Nephron progenitor cell (in vitro differentiated cells): ENCODE results near the gene UBE2E3.

Experiments used
- DNase-seq: peaks from one replicate; pipeline ENCODE4 v3.0.0; 2021
- H3K27ac Mint-ChIP-seq: 2 replicates; pipeline ENCODE4 v1.8.0; 2021; ENCODE audit warnings: mild to moderate bottlenecking, moderate library complexity, mixed read lengths
- H3K27me3 Mint-ChIP-seq: 2 replicates; pipeline ENCODE4 v1.8.0; 2021; ENCODE audit warnings: mild to moderate bottlenecking, low read depth, mixed read lengths; ENCODE audit not compliant: poor library complexity
- H3K36me3 Mint-ChIP-seq: 2 replicates; pipeline ENCODE4 v1.8.0; 2021; ENCODE audit warnings: low read depth, mixed read lengths
- H3K4me1 Mint-ChIP-seq: 2 replicates; pipeline ENCODE4 v1.8.0; 2021; ENCODE audit warnings: mixed read lengths
- H3K4me3 Mint-ChIP-seq: 2 replicates; pipeline ENCODE4 v1.8.0; 2021; ENCODE audit warnings: mild to moderate bottlenecking, moderate library complexity, mixed read lengths
- H3K9me3 Mint-ChIP-seq: 2 replicates; pipeline ENCODE4 v1.8.0; 2021; ENCODE audit warnings: mild to moderate bottlenecking, moderate library complexity, mixed read lengths
- TF ChIP-seq, protein P1 (sequence below): fragments of 200-600 bp; sonication (generic); IDR thresholded peaks from 2 replicates; pipeline ENCODE4 v1.5.0; 2021; ENCODE audit warnings: antibody characterized with exemption

The UBE2E3 gene

DNA sequence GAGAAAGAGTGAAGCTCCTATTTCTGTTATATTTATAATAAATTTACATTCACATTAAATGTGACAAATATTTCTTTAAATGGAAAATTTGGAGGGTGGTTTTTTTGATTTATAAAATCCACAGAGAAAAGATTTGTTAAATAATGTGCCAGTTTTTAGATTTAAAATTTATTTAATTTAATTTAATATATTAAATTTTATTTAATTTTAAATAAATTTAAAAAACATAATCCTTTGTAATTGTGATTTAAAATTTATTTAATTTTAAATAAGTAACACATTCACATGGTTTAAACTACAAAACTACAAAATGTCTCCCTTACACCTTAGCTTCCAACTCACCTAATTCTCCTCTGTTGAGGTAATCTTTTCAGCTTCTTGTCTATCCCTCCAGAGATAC lies 123.3 kb downstream of the UBE2E3 start:
- Mint-ChIP-seq H3K27me3 (no peaks in the 10 kb centered on the region), H3K4me3 (no peak overlapping the region), H3K9me3 (no peaks in the 10 kb centered on the region), H3K27ac (no peak overlapping the region), H3K36me3 (no peaks in the 10 kb centered on the region), H3K4me1 (no peaks in the 10 kb centered on the region)
- DNase-seq = no peak
- TF ChIP-seq, protein P1, sequence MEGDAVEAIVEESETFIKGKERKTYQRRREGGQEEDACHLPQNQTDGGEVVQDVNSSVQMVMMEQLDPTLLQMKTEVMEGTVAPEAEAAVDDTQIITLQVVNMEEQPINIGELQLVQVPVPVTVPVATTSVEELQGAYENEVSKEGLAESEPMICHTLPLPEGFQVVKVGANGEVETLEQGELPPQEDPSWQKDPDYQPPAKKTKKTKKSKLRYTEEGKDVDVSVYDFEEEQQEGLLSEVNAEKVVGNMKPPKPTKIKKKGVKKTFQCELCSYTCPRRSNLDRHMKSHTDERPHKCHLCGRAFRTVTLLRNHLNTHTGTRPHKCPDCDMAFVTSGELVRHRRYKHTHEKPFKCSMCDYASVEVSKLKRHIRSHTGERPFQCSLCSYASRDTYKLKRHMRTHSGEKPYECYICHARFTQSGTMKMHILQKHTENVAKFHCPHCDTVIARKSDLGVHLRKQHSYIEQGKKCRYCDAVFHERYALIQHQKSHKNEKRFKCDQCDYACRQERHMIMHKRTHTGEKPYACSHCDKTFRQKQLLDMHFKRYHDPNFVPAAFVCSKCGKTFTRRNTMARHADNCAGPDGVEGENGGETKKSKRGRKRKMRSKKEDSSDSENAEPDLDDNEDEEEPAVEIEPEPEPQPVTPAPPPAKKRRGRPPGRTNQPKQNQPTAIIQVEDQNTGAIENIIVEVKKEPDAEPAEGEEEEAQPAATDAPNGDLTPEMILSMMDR = no peak

DNA sequence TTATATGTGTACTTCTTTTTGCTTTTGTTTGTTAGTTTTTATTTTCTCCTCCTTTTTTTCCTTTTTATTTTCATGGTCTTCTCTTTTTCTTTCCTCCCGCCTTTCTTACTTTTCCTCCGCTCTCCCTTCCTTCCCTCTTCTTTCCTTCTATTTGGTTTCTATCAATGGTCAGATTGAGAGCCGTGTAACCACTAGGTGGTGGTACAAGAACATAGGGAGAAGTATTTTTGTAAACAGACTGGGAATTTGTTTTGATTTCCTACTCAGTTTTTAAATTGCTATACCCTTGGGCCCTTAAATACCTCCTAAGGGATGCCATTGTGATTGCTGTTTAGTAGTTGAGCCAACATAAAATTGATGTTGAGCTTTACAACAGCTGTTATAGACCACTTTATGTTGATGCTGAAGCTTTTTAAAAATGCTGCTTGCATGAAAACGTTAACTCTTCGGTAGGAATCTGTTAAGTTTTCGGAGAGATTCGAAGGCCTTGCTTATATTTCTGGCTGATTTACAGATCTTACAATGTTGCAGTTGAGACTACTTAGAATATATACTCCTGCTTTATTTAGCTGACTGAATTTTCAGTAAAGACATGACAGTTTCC lies 124.2 kb downstream of the UBE2E3 start:
- no peak overlapping the region for H3K4me3 Mint-ChIP-seq
- H3K36me3 Mint-ChIP-seq = no peaks in the 10 kb centered on the region
- H3K27ac Mint-ChIP-seq = no peak overlapping the region
- TF ChIP-seq, protein P1 = peak; percentile 60
- no peak for DNase-seq
- no peaks in the 10 kb centered on the region for H3K27me3 Mint-ChIP-seq
- no peaks in the 10 kb centered on the region for H3K9me3 Mint-ChIP-seq
- no peaks in the 10 kb centered on the region for H3K4me1 Mint-ChIP-seq

DNA sequence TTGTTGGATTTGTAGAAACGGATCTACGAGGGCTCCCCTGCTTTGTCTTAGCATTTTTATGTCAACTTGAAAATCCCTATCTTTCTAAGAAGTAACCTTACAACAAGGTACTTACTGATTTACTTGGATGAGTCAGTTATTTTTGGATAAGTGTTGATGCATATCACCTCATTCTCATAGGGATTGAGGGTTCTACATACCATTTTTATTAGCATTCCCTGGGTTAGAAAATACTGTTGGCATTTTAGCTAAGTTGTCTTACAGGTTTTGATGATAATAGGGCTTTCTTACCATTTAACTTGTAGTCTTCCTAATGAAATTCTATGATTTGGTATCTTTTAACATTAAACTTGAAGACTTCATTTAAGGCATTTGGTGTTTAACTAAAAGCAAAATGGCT lies 125.2 kb downstream of the UBE2E3 start:
- no peaks in the 10 kb centered on the region for H3K4me1 Mint-ChIP-seq
- no peaks in the 10 kb centered on the region for H3K9me3 Mint-ChIP-seq
- no peak for DNase-seq
- H3K27ac Mint-ChIP-seq = no peak overlapping the region
- no peaks in the 10 kb centered on the region for H3K27me3 Mint-ChIP-seq
- H3K4me3 Mint-ChIP-seq = no peak overlapping the region
- TF ChIP-seq, protein P1 = no peak
- no peaks in the 10 kb centered on the region for H3K36me3 Mint-ChIP-seq

DNA sequence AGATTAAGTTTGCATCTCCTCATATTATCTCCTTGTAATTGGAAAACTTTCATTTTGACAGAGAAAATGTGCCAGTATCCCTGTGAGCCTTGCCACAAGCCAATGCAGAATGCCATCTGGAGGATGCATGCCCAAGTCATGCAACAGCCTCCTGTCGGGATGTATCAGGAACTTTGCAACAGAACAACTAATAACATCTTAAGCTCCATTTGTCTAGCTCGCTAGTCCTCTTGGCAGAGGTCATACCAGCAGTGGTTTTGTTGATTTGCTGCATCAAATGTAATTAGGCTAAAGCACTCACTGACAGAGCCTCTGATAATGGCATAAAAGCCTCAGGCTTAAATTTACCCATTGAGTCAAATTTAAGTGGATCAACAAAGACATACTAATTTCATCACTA lies 125.8 kb downstream of the UBE2E3 start:
- Mint-ChIP-seq H3K4me3 (no peak overlapping the region), H3K36me3 (no peaks in the 10 kb centered on the region), H3K27ac (no peak overlapping the region), H3K4me1 (no peaks in the 10 kb centered on the region), H3K9me3 (no peaks in the 10 kb centered on the region), H3K27me3 (peaks cover 4% of the 10 kb centered on the region)
- TF ChIP-seq, protein P1 = no peak
- no peak for DNase-seq

DNA sequence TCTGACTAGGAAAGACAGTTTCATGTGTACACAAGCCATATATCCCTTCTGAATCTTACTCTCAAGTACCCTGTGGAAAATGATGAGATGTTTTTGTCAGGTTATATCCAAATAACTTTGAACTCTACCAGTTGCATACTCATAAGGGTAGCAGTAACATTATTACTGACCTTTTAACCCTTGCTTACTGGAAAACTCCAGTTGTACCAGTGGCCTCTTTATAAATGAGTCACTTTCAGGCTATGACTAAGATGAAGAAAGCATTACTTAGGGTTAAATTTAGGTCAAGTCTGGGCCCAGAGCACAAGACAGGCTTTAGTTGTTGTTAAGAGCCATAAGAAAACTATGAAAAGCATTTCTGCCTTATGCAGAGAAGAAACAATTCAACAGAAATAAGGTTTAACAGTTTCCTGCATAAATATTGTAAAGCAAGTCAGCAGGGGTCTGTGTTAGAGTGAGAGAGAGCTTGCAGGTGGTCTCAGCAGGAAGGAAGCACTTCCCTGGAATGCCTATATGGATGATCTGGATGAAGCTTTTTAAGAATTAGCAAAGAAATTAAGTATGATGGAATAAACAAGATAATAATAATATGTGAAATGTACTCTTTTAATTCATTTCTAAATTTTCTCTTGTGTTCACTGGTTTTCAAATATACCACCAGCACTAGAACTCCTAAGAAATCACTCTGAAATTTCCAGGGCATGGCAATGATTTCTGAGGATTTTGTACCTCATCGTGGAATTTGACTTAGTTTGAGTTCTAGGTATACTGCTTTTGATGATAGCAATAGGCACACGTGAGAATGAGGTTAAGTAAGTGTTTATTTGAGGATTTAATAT lies 126.6 kb downstream of the UBE2E3 start:
- Mint-ChIP-seq H3K9me3 (no peaks in the 10 kb centered on the region), H3K27me3 (peaks cover 5% of the 10 kb centered on the region), H3K36me3 (no peaks in the 10 kb centered on the region), H3K4me3 (no peak overlapping the region), H3K27ac (no peak overlapping the region), H3K4me1 (no peaks in the 10 kb centered on the region)
- no peak for DNase-seq
- TF ChIP-seq, protein P1 = no peak

DNA sequence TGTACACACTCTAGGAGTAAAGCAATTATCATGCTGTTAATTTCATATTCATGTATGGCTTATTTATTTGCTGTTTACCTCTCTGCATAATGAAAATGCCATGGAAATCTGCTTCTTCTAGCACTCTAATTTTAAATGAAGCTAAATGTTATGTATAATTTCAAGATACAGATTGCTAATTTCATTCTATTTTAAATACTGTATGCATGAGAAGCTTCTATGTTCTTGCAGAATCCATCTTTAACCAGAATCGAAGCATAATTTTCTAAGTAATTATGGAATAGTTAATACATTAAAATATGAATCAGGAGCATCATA lies 127.2 kb downstream of the UBE2E3 start:
- H3K27ac Mint-ChIP-seq = no peak overlapping the region
- TF ChIP-seq, protein P1 = no peak

More for the DNA sequence above, 127.2 kb downstream of the UBE2E3 start:
- DNase-seq = no peak
- H3K9me3 Mint-ChIP-seq = no peaks in the 10 kb centered on the region
- H3K36me3 Mint-ChIP-seq = no peaks in the 10 kb centered on the region
- no peaks in the 10 kb centered on the region for H3K4me1 Mint-ChIP-seq
- H3K4me3 Mint-ChIP-seq = no peak overlapping the region
- peaks cover 5% of the 10 kb centered on the region for H3K27me3 Mint-ChIP-seq
